HG03558 (cell line): ENCODE data around the gene MYL4.
"Not testable (repeated sequence)": the region's sequence is repeated elsewhere in the genome, so short reads cannot be mapped to it uniquely, and the experiment has no call there.

Experiments
- ATAC-seq: cut with Tn5 transposase; IDR thresholded peaks from one replicate; pipeline ENCODE4 v1.9.1; 2021; ENCODE audit warnings: moderate number of reproducible peaks; ENCODE audit not compliant: unreplicated experiment; ENCODE audit errors: extremely low read depth

The MYL4 gene

DNA sequence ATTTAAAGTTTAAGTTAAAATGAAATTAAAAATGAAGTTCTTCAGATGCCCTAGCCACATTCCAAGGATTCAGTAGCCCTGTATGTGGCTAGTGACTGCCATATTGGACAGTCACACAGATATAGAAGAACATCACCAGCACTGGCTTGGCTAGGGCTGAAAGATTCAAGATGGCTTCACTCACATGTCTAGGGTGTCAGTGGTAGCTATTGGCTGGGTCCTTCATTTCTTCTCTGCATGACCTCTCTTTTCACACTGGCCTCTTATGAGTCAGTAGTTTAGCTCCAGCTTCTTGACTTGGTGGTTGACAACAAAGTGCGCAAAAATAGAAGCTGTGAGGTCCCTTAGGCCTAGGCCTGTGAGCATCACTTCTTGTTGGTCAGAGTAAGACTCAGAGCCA is 18.4 kb upstream of the MYL4 start:
- no peak for ATAC-seq

DNA sequence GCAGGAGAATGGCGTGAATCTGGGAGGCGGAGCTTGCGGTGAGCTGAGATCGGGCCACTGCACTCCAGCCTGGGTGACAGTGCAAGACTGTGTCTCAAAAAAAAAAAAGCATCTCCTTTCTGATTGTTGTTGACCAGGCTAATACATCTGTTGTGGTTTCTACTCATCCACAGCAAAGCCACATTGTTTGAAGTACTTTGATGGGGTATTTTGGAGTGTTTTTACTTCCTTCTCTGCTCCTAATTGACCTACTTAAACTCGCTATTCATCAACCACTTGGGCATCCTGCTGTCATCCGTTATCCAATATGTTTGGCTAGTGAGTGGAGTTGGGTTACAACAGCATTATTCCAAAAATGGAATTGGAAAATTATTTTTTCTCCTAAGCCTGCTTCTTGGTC is 16.6 kb upstream of the MYL4 start:
- ATAC-seq: no peak

- ATAC-seq: no peak
Measured at GRCh38 chr17:47193931-47194511, 15.1 kb upstream of the MYL4 start.

- ATAC-seq: no peak
Measured at GRCh38 chr17:47197821-47198220, 11.3 kb upstream of the MYL4 start.

GRCh38 chr17:47199627-47200324 is 9.4 kb upstream of the MYL4 start:
- ATAC-seq: no peak

- ATAC-seq: no peak
Measured at GRCh38 chr17:47200325-47200664, 8.9 kb upstream of the MYL4 start.

GRCh38 chr17:47201166-47201565 is 8.0 kb upstream of the MYL4 start:
- no peak for ATAC-seq

- no peak for ATAC-seq
Measured at GRCh38 chr17:47203984-47204721, 5.0 kb upstream of the MYL4 start.

- no peak for ATAC-seq
Measured at GRCh38 chr17:47204722-47205418, 4.3 kb upstream of the MYL4 start.

GRCh38 chr17:47205419-47205963 is 3.7 kb upstream of the MYL4 start:
- no peak for ATAC-seq

DNA sequence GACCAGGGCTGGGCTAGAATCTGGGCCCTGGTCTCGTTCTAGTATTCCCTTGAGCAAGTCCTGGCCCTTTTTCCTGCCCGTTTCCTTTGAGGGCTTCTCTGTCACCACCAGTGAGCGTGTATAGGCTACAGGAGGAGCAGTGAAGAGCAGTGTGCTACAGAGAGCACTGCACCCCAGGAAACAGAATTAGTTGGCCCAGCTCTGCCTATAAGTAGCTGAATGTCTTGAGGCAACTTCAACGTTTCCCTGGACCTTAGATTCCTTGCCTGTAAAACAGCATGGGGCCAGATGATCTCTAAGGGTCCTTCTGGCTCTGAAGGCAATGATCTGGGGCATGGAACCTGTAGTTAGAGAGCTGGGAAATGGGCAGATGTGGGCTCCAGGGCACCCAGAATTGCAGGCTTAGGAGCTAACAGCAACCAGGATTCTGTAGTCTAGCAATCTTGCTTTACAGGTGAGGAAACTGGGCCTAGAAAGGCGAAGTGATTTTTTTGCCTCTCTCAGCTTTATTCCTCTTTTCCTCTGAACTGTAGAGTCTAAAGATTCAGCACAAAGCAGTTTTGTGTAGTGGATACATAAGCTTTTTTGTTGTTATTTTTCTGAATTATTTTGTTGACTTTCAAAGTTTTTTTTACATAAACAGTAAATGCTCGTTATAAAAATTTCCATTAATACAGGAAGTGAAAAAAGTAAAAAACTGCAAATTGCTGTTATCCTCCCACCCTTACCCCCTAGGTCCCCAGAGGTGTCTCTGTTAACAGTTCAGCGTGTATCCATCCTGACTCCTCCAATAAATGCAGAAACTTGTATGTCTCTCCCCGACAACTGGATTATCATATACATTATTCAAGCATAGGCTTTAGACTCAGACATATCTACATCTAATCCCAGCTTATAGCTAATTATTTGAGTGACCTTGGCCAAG is 1.7 kb upstream of the MYL4 start:
- no peak for ATAC-seq

GRCh38 chr17:47209499-47209898 is 351 bp downstream of the MYL4 start:
- no peak for ATAC-seq

GRCh38 chr17:47210105-47210504 is 957 bp downstream of the MYL4 start:
- no peak for ATAC-seq

GRCh38 chr17:47210779-47211178 is 1.6 kb downstream of the MYL4 start:
- no peak for ATAC-seq

DNA sequence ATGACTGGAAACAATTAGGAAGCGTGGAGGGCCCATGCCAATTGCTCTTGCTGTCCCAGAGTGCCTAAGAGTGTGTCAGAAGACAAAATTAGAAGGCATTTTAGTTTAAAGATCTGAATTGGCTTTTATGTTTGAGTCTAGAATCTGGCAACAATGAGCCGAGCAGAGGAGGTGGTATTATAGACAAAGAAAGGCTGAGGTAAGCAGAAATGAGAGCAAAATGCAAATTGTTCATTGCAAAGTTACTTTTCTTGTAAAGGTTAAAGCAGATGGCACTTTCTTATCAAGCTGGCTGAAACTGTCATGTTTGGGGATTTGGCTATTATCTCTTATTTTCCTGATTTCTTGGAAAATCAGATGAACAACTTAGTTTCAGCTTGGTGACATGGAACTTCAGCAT is 3.3 kb downstream of the MYL4 start:
- no peak for ATAC-seq

GRCh38 chr17:47213540-47213939 is 4.4 kb downstream of the MYL4 start:
- no peak for ATAC-seq

GRCh38 chr17:47214931-47215330 is 5.8 kb downstream of the MYL4 start:
- ATAC-seq: no peak

DNA sequence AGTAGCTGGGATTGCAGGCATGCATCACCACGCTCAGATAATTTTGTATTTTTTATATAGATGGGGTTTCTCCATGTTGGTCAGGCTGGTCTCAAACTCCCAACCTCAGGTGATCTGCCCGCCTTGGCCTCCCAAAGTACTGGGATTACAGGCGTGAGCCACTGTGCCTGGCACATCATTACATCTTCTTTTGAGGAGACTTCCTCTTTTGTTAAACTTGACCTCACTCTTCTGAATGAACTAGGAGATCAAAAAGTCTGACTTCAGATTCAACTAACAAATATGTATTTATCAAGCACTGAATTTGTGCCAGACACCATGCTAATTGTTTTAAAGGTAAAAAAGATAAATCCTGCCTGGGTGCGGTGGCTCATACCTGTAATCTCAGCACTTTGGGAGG is 7.7 kb downstream of the MYL4 start:
- not testable (repeated sequence) for ATAC-seq

DNA sequence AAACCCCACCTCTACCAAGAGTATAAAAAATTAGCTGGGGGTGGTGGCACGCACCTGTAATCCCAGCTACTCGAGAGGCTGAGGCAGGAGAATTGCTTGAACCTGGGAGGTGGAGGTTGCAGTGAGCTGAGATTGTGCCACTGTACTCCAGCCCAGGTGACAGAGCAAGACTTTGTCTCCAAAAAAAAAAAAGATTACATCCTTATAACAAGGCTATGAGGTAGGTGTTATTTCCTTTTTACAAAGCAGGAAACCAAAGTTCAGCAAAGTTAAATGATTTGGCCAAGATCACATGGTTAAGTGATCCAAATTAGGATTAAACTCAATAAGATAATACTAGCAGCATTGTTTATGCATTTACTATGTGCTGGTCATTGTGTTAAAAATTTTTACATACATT is 8.1 kb downstream of the MYL4 start:
- not testable (repeated sequence) for ATAC-seq

- ATAC-seq: no peak
Measured at GRCh38 chr17:47218896-47219430, 9.8 kb downstream of the MYL4 start.
